ENCODE measurements around the gene SLC34A3.
"Not testable (repeated sequence)": the region's sequence is repeated elsewhere in the genome, so short reads cannot be mapped to it uniquely, and the experiment has no call there.

SLC34A3 gene

GRCh38 chr9:137231372-137232039 is 805 bp downstream of the SLC34A3 start:
- DNase-seq = no peak

GRCh38 chr9:137232101-137232500 is 1.4 kb downstream of the SLC34A3 start:
- DNase-seq = no peak

- DNase-seq = no peak
Measured at GRCh38 chr9:137232510-137232909, 1.8 kb downstream of the SLC34A3 start.

GRCh38 chr9:137233143-137233980 is 2.7 kb downstream of the SLC34A3 start:
- no peak for DNase-seq

- DNase-seq = no peak
Measured at GRCh38 chr9:137234055-137234697, 3.5 kb downstream of the SLC34A3 start.

GRCh38 chr9:137234758-137235423 is 4.2 kb downstream of the SLC34A3 start:
- DNase-seq = no peak

- DNase-seq = no peak
Measured at GRCh38 chr9:137235424-137236237, 4.9 kb downstream of the SLC34A3 start.

- DNase-seq = peak; percentile 91
Measured at GRCh38 chr9:137236238-137236935, 5.7 kb downstream of the SLC34A3 start.

GRCh38 chr9:137236936-137237421 is 6.3 kb downstream of the SLC34A3 start:
- no peak for DNase-seq

- no peak for DNase-seq
Measured at GRCh38 chr9:137237759-137238726, 7.3 kb downstream of the SLC34A3 start.

GRCh38 chr9:137239541-137240200 is 9.0 kb downstream of the SLC34A3 start:
- not testable (repeated sequence) for DNase-seq

- peak; percentile 66 for DNase-seq
Measured at GRCh38 chr9:137240318-137240840, 9.7 kb downstream of the SLC34A3 start.

GRCh38 chr9:137240841-137241489 is 10.3 kb downstream of the SLC34A3 start, which contains the start of gene TUBB4B:
Gene TUBB4B (plus strand): TSS chr9:137241287. CDS start chr9:137241361, 74 bp downstream.
- DNase-seq = peak; percentile 98

- DNase-seq = peak; percentile 78
Measured at GRCh38 chr9:137241490-137242268, 11.0 kb downstream of the SLC34A3 start.

GRCh38 chr9:137242269-137243203 is 11.8 kb downstream of the SLC34A3 start:
- DNase-seq = no peak

GRCh38 chr9:137243266-137243625 is 12.5 kb downstream of the SLC34A3 start:
- not testable (repeated sequence) for DNase-seq
